Measurements from ENCODE around the gene PCDHGA10.
"Not testable (repeated sequence)": the region's sequence is repeated elsewhere in the genome, so short reads cannot be mapped to it uniquely, and the experiment has no call there.

The PCDHGA10 gene

GRCh38 chr5:141412854-141413539 lies at the start of gene PCDHGA10:
PCDHGA10 (plus strand) TSS chr5:141412987; CDS start chr5:141413176, 189 bp downstream.
- DNase-seq, result peak; percentile 83

- DNase-seq, result no peak
Observed at GRCh38 chr5:141363952-141364660, 48.7 kb upstream of the PCDHGA10 start, which contains the start of gene PCDHGA5. PCDHGA5 (plus strand) TSS chr5:141364162; CDS start chr5:141364331, 169 bp downstream.

GRCh38 chr5:141366016-141366896 lies 46.5 kb upstream of the PCDHGA10 start:
- no peak for DNase-seq

- peak; percentile 77 for DNase-seq
Observed at GRCh38 chr5:141369994-141370848, 42.6 kb upstream of the PCDHGA10 start, which contains the start of gene PCDHGB3. PCDHGB3 (plus strand) TSS chr5:141370242; CDS start chr5:141370395, 153 bp downstream.

- DNase-seq, result no peak
Observed at GRCh38 chr5:141371572-141372475, 41.0 kb upstream of the PCDHGA10 start.

- no peak for DNase-seq
Observed at GRCh38 chr5:141373673-141374317, 39.0 kb upstream of the PCDHGA10 start, which contains the start of gene PCDHGA6. PCDHGA6 (plus strand) TSS chr5:141373891; CDS start chr5:141374084, 193 bp downstream.

GRCh38 chr5:141374627-141375026 lies 38.2 kb upstream of the PCDHGA10 start:
- DNase-seq, result no peak

- not testable (repeated sequence) for DNase-seq
Observed at GRCh38 chr5:141375444-141376155, 37.2 kb upstream of the PCDHGA10 start.

- DNase-seq, result no peak
Observed at GRCh38 chr5:141382469-141383294, 30.1 kb upstream of the PCDHGA10 start, which contains the start of gene PCDHGA7. PCDHGA7 (plus strand) TSS chr5:141382742; CDS start chr5:141382900, 158 bp downstream.

- no peak for DNase-seq
Observed at GRCh38 chr5:141383345-141383744, 29.4 kb upstream of the PCDHGA10 start.

- DNase-seq, result no peak
Observed at GRCh38 chr5:141384471-141385267, 28.1 kb upstream of the PCDHGA10 start.

GRCh38 chr5:141387557-141388311 lies 25.1 kb upstream of the PCDHGA10 start, which contains the start of gene PCDHGB4:
PCDHGB4 (plus strand) TSS chr5:141387698; CDS start chr5:141387885, 187 bp downstream.
- peak; percentile 69 for DNase-seq

GRCh38 chr5:141388661-141389060 lies 24.1 kb upstream of the PCDHGA10 start:
- DNase-seq, result no peak

- no peak for DNase-seq
Observed at GRCh38 chr5:141389153-141390042, 23.4 kb upstream of the PCDHGA10 start.

GRCh38 chr5:141392429-141393198 lies 20.2 kb upstream of the PCDHGA10 start, which contains the start of gene PCDHGA8:
PCDHGA8 (plus strand) TSS chr5:141392633; CDS start chr5:141392814, 181 bp downstream.
- DNase-seq, result no peak
